Nephron progenitor cell (in vitro differentiated cells): ENCODE results near the gene TXNRD2.

ENCODE experiments used
- DNase-seq: peaks from one replicate; pipeline ENCODE4 v3.0.0; 2021
- H3K27ac Mint-ChIP-seq: 2 replicates; pipeline ENCODE4 v1.8.0; 2021; ENCODE audit warnings: mild to moderate bottlenecking, moderate library complexity, mixed read lengths
- H3K27me3 Mint-ChIP-seq: 2 replicates; pipeline ENCODE4 v1.8.0; 2021; ENCODE audit warnings: mild to moderate bottlenecking, low read depth, mixed read lengths; ENCODE audit not compliant: poor library complexity
- H3K36me3 Mint-ChIP-seq: 2 replicates; pipeline ENCODE4 v1.8.0; 2021; ENCODE audit warnings: low read depth, mixed read lengths
- H3K4me1 Mint-ChIP-seq: 2 replicates; pipeline ENCODE4 v1.8.0; 2021; ENCODE audit warnings: mixed read lengths
- H3K4me3 Mint-ChIP-seq: 2 replicates; pipeline ENCODE4 v1.8.0; 2021; ENCODE audit warnings: mild to moderate bottlenecking, moderate library complexity, mixed read lengths
- H3K9me3 Mint-ChIP-seq: 2 replicates; pipeline ENCODE4 v1.8.0; 2021; ENCODE audit warnings: mild to moderate bottlenecking, moderate library complexity, mixed read lengths
- TF ChIP-seq, protein P1 (sequence below): fragments of 200-600 bp; sonication (generic); IDR thresholded peaks from 2 replicates; pipeline ENCODE4 v1.5.0; 2021; ENCODE audit warnings: antibody characterized with exemption

TXNRD2 gene

DNA sequence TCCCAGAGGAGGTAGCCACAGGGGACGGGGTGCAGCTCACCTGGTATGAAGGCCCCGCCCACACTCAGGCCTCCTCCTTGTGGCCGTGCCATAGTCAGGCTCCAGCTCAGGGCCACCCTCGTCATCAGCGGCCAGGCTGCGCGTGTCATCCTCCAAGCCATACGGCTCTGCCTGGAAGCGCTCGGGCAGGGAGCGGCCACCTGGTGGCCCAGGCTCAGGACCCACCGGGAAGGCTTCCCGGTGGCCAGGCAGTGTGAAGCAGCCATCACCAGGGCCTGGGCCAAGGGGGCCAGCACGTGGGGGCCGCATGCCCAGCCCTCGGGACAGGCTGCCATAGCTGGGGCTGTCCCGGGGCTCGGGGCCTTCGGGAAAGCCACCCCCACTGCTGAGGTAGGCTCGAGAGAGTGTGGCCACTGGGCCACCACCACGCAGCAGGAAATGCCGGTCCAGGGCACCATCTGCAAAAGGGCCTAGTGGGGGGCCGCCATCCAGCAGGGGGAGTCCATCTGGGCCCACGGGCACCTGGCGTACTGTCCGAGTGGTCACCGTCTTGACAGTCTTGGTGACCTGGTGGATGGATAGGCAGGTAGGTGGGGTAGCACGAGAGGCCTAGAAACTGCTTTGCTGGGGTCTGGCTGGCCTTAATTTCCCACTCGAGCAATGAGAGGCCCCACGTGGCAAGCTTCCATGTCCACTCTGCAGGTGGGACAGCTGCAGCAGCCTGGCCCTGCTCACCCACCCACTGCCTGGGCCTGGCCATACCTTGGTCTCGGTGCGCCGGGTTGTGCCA, 39.7 kb upstream of the TXNRD2 start:
- Mint-ChIP-seq H3K4me3 (no peak overlapping the region), H3K9me3 (no peaks in the 10 kb centered on the region), H3K27ac (no peak overlapping the region), H3K27me3 (no peaks in the 10 kb centered on the region), H3K4me1 (peaks cover 21% of the 10 kb centered on the region), H3K36me3 (no peaks in the 10 kb centered on the region)
- TF ChIP-seq, protein P1, sequence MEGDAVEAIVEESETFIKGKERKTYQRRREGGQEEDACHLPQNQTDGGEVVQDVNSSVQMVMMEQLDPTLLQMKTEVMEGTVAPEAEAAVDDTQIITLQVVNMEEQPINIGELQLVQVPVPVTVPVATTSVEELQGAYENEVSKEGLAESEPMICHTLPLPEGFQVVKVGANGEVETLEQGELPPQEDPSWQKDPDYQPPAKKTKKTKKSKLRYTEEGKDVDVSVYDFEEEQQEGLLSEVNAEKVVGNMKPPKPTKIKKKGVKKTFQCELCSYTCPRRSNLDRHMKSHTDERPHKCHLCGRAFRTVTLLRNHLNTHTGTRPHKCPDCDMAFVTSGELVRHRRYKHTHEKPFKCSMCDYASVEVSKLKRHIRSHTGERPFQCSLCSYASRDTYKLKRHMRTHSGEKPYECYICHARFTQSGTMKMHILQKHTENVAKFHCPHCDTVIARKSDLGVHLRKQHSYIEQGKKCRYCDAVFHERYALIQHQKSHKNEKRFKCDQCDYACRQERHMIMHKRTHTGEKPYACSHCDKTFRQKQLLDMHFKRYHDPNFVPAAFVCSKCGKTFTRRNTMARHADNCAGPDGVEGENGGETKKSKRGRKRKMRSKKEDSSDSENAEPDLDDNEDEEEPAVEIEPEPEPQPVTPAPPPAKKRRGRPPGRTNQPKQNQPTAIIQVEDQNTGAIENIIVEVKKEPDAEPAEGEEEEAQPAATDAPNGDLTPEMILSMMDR: no peak
- DNase-seq: no peak

DNA sequence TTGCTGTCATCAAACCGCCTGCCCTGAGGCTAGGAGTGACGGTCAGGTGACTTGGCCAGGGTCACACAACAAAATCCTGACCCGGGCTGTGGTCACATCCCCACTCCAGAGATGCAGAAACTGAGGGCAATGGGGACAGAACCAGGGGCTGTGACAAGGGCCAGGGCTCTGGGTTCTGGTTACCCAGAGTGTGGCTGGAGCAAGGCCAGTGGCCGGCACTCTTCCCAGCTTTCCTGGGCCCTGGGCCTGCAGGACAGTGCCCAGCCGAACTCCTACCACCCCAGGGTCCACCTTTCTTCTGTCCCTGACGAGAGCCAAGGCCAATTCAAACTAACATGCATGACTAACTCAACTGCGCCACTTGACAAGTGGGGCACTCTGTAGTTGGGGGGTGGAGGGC, 39.1 kb upstream of the TXNRD2 start:
- Mint-ChIP-seq H3K9me3 (no peaks in the 10 kb centered on the region), H3K27ac (no peak overlapping the region), H3K27me3 (no peaks in the 10 kb centered on the region), H3K36me3 (no peaks in the 10 kb centered on the region), H3K4me1 (peaks cover 15% of the 10 kb centered on the region), H3K4me3 (no peak overlapping the region)
- no peak for DNase-seq
- TF ChIP-seq, protein P1: no peak

DNA sequence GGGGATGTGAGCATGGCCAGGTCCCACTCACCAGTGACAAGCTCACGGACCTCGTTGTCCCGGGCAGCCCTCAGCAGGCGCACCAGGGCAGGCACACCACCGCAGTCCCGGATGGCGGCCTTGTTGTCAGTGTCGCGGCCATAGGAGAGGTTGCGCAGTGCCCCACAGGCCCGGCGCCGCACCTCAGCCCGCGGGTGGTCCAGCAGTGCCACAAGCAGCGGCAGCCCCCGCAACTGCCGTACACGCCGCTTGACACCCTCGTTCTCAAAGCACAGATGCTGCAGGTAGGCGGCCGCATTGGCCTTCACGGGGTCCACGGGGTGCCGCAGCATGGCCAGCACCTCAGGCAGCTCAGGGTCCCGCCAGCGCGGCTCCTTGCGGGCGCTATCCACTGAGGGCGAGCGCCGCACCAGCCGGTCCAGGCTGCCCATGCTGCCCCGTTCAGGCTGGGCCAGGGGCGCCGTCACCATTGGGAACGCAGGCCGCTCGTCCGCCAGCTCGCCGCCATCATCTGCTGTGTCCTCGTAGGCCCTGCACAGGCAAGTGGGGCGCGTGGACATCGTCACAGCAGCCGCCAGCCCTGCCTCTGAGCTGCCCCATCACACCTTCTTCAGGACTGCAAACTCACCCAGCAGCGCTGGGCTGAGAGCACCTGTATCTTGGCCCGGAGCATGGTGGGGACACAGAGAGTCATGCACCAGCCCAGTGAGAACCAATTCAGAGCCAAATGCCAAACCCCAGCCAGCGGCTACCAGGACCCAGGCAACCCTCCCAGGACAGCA, 38.3 kb upstream of the TXNRD2 start:
- no peak for DNase-seq
- H3K4me1 Mint-ChIP-seq: peaks cover 14% of the 10 kb centered on the region
- no peak overlapping the region for H3K27ac Mint-ChIP-seq
- H3K4me3 Mint-ChIP-seq: no peak overlapping the region
- no peaks in the 10 kb centered on the region for H3K9me3 Mint-ChIP-seq
- no peaks in the 10 kb centered on the region for H3K36me3 Mint-ChIP-seq
- H3K27me3 Mint-ChIP-seq: no peaks in the 10 kb centered on the region
- TF ChIP-seq, protein P1: no peak

DNA sequence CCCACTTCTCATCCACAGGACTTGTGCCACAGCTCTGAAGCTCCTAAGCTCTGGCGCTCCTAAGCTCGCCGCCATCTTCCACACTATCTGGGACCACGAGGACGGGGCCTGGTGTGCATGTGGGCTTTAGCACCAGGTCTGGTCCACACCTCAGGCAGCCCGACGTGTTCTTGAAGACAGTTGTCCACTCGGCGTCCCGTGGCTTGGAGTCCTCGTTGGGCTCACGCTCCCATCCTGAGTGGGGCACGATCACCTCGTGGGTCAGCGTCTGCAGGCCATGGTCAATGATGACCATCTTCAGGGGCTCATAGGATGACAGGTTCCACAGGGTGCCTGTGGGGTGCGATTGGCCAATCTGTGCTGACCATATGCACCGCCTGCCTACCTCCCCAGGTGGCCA, 37.1 kb upstream of the TXNRD2 start:
- no peak for DNase-seq
- H3K27me3 Mint-ChIP-seq: no peaks in the 10 kb centered on the region
- no peak overlapping the region for H3K27ac Mint-ChIP-seq
- H3K4me1 Mint-ChIP-seq: peaks cover 16% of the 10 kb centered on the region
- H3K4me3 Mint-ChIP-seq: no peak overlapping the region
- no peaks in the 10 kb centered on the region for H3K36me3 Mint-ChIP-seq
- TF ChIP-seq, protein P1: no peak
- no peaks in the 10 kb centered on the region for H3K9me3 Mint-ChIP-seq

DNA sequence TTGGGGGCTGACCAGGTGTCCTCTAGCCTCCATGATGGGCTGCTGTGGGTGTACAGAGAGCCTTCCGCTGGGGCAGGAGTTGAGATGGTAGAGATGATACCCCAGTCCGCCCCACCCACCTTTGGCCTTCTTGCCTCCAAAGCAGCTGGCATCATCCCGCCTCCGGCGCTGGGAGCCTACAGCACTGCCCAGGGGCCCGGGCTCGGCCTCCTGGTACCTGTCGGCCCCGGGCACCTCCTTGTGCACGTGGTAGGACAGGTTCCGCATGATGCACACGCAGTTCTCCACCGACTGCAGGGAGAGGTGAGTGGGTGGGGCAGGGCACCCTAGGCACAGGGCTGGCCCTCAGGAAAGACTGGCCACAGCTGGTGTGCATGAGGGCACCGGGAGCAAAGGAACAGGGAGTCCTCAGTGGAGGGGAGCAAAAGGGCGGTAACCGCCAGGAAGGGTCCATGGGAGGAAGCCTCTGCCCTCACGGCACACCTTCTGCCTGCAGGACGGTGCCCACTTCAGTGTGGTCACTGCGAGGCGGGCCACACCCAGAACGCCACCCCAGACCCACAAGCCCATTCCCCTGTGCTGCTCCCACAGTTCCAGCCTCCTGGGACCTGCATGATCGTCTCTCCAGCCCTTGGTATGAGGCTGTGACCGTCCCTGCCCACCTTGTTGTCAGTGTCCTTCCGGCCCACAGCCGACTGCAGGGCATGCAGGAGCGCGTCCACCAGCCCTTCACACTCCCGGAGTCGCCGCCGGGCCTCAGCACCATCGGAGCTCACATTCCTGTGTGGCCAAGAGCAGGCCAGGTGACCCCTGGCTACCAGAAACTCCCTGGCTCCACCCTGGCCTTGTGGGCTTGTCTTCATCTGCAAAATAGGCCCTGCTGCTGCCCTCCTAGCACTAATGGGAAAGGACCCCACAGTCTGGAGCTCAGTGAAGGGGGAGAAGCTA, 36.0 kb upstream of the TXNRD2 start:
- H3K36me3 Mint-ChIP-seq: no peaks in the 10 kb centered on the region
- H3K27ac Mint-ChIP-seq: peak overlapping the region; percentile 72
- TF ChIP-seq, protein P1: no peak
- H3K9me3 Mint-ChIP-seq: no peaks in the 10 kb centered on the region
- H3K4me3 Mint-ChIP-seq: no peak overlapping the region
- peaks cover 16% of the 10 kb centered on the region for H3K4me1 Mint-ChIP-seq
- no peaks in the 10 kb centered on the region for H3K27me3 Mint-ChIP-seq
- no peak for DNase-seq
